Body of pancreas (tissue), 4 donors: Measurements from ENCODE around the gene CHRND.

Experiments
- CTCF ChIP-seq, 7 experiments: fragments of 450-650 bp in 4 of 7; fragments of 200-600 bp in 3 of 7; sonication (generic) in 3 of 7; IDR thresholded peaks; one replicate each; pipeline ENCODE4 v1.5.1; 2016 to 2019; ENCODE audit warnings: antibody characterized with exemption in 7 of 7
- POLR2A ChIP-seq, 3 donors: fragments of 450-650 bp; IDR thresholded peaks; one replicate each; pipeline ENCODE4 v1.6.1; 2016; ENCODE audit warnings: antibody characterized with exemption in 3 of 3, mild to moderate bottlenecking in 2 of 3

GRCh38 chr2:232577841-232578240, 51.9 kb downstream of the CHRND start:
- TF ChIP-seq CTCF (IDR thresholded peaks at IDR 0.05) (no peak), POLR2A (IDR thresholded peaks at IDR 0.05) (no peak)
